Measurements from ENCODE around the gene ROR2. TPM values are rescaled to one million over a fixed set of nuclear protein-coding genes. Genes with fewer than 3 reads are reported as not detected.

ROR2 gene
- total RNA-seq, 2 donors from 2014 or later: 4.0 to 5.4 TPM

DNA sequence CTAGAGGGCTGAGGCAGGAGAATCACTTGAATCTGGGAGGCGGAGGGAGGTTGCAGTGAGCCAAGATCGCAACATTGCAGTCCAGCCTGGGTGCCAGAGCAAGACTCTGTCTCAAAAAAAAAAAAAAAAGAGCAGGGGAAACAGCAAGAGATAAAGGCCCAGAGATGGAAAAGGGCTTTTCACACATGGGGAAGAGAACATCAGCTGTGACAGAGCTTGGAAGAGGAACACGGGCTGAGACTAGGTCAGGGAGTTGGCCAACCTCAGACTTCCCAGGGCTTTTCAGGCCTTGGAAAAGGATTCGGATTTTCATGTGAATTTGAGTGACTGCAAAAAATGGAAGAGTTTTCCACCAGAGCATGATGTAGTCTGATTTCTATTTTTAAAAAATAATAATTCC lies 294.4 kb downstream of the ROR2 start:
- intact Hi-C loops (cut with DNase I): no loop called here
- H3K4me1 ChIP-seq: no peaks in the 10 kb centered on the region
- DNase-seq (no peak), ATAC-seq (no peak)
- H3K4me3 ChIP-seq: no peak overlapping the region
- no peaks in the 10 kb centered on the region for H3K36me3 ChIP-seq (replicated peaks in 1 of 2; ENCODE audit: insufficient read depth in 1 of 2, low read depth in 2 of 2)
- TF ChIP-seq, protein P1, sequence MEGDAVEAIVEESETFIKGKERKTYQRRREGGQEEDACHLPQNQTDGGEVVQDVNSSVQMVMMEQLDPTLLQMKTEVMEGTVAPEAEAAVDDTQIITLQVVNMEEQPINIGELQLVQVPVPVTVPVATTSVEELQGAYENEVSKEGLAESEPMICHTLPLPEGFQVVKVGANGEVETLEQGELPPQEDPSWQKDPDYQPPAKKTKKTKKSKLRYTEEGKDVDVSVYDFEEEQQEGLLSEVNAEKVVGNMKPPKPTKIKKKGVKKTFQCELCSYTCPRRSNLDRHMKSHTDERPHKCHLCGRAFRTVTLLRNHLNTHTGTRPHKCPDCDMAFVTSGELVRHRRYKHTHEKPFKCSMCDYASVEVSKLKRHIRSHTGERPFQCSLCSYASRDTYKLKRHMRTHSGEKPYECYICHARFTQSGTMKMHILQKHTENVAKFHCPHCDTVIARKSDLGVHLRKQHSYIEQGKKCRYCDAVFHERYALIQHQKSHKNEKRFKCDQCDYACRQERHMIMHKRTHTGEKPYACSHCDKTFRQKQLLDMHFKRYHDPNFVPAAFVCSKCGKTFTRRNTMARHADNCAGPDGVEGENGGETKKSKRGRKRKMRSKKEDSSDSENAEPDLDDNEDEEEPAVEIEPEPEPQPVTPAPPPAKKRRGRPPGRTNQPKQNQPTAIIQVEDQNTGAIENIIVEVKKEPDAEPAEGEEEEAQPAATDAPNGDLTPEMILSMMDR (IDR thresholded peaks at IDR 0.05): no peak
- TF ChIP-seq POLR2A (IDR thresholded peaks at IDR 0.05): no peak
- no peaks in the 10 kb centered on the region for H3K27me3 ChIP-seq
- H3K27ac ChIP-seq: no peak overlapping the region
- WGBS, 2 donors: 85 to 89% methylated on average over 4 of the region's 4 CpGs
- H3K9me3 ChIP-seq: no peaks in the 10 kb centered on the region

DNA sequence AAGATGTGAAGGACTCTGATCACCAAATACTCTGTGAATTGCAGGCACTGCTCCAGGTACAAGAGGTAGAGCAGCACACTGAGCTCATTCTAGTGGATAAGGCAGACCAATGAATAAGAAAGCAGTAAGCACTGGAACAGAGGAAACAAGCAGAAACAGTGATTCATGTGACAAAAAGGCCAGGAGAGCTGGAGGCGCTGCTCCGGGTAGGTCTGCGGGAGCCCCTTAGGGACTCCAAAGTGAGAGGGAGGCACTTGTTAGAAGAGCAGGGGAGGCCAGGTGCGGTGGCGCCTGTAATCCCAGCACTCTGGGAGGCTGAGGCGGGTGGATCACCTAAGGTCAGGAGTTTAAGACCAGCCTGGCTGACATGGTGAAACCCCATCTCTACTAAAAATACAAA lies 294.8 kb downstream of the ROR2 start:
- no peaks in the 10 kb centered on the region for H3K4me1 ChIP-seq
- ATAC-seq (no peak), DNase-seq (no peak)
- intact Hi-C loops (cut with DNase I): no loop called here
- 84 to 93% methylated on average over 6 of the region's 6 CpGs for WGBS, 2 donors
- H3K9me3 ChIP-seq: no peaks in the 10 kb centered on the region
- no peaks in the 10 kb centered on the region for H3K36me3 ChIP-seq (replicated peaks in 1 of 2; ENCODE audit: insufficient read depth in 1 of 2, low read depth in 2 of 2)
- H3K27ac ChIP-seq: no peak overlapping the region
- TF ChIP-seq, protein P1 (IDR thresholded peaks at IDR 0.05): no peak
- TF ChIP-seq POLR2A (IDR thresholded peaks at IDR 0.05): no peak
- H3K27me3 ChIP-seq: no peaks in the 10 kb centered on the region
- no peak overlapping the region for H3K4me3 ChIP-seq

DNA sequence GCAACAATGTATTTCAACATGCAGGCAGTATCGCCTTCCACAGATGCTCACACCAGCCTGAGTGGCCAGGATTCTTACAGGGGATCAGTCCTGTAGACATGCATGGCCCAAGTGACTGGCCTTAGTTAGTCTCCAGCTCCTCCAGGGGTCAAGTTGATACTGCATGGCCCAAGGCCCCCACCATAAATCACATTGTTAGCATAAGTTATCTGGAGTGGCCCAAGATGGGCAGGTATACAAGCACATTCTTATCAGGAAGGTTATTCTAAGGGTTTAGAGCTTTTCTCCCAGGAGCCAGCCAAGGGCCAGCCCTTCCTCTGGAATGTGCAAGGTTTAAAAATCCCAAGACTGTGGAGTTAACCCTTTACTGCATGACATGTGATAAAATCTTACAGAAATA lies 295.5 kb downstream of the ROR2 start:
- Histone ChIP-seq H3K27ac (no peak overlapping the region), H3K27me3 (no peaks in the 10 kb centered on the region), H3K36me3 (replicated peaks in 1 of 2; ENCODE audit: insufficient read depth in 1 of 2, low read depth in 2 of 2) (no peaks in the 10 kb centered on the region), H3K9me3 (no peaks in the 10 kb centered on the region), H3K4me3 (no peak overlapping the region), H3K4me1 (no peaks in the 10 kb centered on the region)
- intact Hi-C loops (cut with DNase I): no loop called here
- DNase-seq (no peak), ATAC-seq (no peak)
- TF ChIP-seq, protein P1 (IDR thresholded peaks at IDR 0.05): no peak
- TF ChIP-seq POLR2A (IDR thresholded peaks at IDR 0.05): no peak
- 90 to 92% methylated on average over 1 of the region's 1 CpG for WGBS, 2 donors

DNA sequence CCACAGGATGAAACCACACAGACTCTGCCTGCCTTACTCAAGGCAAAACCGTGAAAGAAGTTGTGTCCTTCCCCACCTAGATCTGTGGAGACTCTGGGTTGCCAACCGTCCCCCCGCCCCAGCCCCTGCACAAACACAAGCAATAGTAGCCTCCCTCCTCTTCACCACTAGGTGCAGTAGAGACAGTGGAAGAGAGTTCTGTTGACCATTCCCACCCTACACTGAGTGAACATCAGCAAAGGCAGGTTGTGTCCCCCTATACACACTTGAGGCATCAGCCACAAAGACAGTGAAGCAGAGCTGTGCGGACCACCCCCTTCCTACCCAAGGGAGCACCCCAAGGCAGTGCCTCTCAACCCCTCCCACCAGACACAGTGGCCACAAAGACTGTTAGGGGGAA lies 302.7 kb downstream of the ROR2 start:
- intact Hi-C loops (cut with DNase I): no loop called here
- H3K27me3 ChIP-seq: no peaks in the 10 kb centered on the region
- DNase-seq (no peak), ATAC-seq (no peak)
- H3K4me3 ChIP-seq: no peak overlapping the region
- H3K36me3 ChIP-seq (replicated peaks in 1 of 2; ENCODE audit: insufficient read depth in 1 of 2, low read depth in 2 of 2): no peaks in the 10 kb centered on the region
- WGBS, 2 donors: 80 to 82% methylated on average over 4 of the region's 4 CpGs
- no peaks in the 10 kb centered on the region for H3K4me1 ChIP-seq
- TF ChIP-seq, protein P1 (IDR thresholded peaks at IDR 0.05): no peak
- TF ChIP-seq POLR2A (IDR thresholded peaks at IDR 0.05): no peak
- no peaks in the 10 kb centered on the region for H3K9me3 ChIP-seq
- no peak overlapping the region for H3K27ac ChIP-seq

DNA sequence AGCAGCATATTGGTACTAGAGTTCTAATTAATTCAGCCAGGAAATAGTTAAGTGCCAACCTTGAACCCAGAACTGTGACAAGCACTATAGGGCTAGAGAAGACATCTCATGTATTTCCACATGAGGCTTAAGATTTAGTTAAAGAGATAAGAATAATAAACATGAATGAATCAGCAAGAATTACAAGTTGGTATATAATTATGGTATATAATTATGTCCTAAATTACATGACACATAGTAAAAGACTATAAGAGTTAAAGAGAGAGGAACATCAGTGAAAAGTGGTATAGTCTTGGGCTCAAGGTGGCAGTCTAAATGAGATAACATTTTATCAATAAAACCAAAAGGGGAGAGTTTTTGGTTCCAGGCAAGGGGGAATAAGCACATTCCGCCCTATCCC lies 303.3 kb downstream of the ROR2 start:
- H3K27me3 ChIP-seq: no peaks in the 10 kb centered on the region
- no peak overlapping the region for H3K4me3 ChIP-seq
- DNase-seq (no peak), ATAC-seq (no peak)
- H3K27ac ChIP-seq: no peak overlapping the region
- H3K4me1 ChIP-seq: no peaks in the 10 kb centered on the region
- no peaks in the 10 kb centered on the region for H3K36me3 ChIP-seq (replicated peaks in 1 of 2; ENCODE audit: insufficient read depth in 1 of 2, low read depth in 2 of 2)
- 90 to 91% methylated on average over 1 of the region's 1 CpG for WGBS, 2 donors
- intact Hi-C loops (cut with DNase I): no loop called here
- H3K9me3 ChIP-seq: no peaks in the 10 kb centered on the region
- TF ChIP-seq POLR2A (IDR thresholded peaks at IDR 0.05): no peak
- TF ChIP-seq, protein P1 (IDR thresholded peaks at IDR 0.05): no peak
